Common myeloid progenitor, CD34-positive (primary cell): Measurements from ENCODE around the gene DDX18.

Source experiments
- CTCF ChIA-PET: fragments of 350-600 bp; sonication (Branson Sonifier 250); formaldehyde crosslinking; loops from one replicate; lab custom pipeline; 2021; ENCODE audit warnings: antibody characterized with exemption; lab: Charles Lee
- POLR2A ChIA-PET: fragments of 350-600 bp; sonication (Branson Sonifier 250); formaldehyde crosslinking; loops from one replicate; lab custom pipeline; 2021; ENCODE audit warnings: antibody characterized with exemption; lab: Charles Lee
- DNase-seq, 3 donors: peaks; one replicate each; pipeline versions ENCODE4 v3.0.0 to v3.0.0-alpha.2; 2013
- H3K27ac ChIP-seq, 2 experiments: 1 replicate in 1 of 2; 2 replicates in 1 of 2; pipeline ENCODE4 v1.7.0; 2013; ENCODE audit warnings: inconsistent platforms in 2 of 2, low read length in 2 of 2, mild to moderate bottlenecking in 2 of 2, low read depth in 1 of 2, moderate library complexity in 1 of 2; ENCODE audit not compliant: severe bottlenecking in 2 of 2, insufficient read depth in 1 of 2, poor library complexity in 1 of 2
- H3K27me3 ChIP-seq, 5 experiments: replicated peaks in 2 of 5; 1 replicate in 3 of 5; 2 replicates in 2 of 5; pipeline versions ENCODE4 v1.6.1 to v1.7.0; 2013; ENCODE audit warnings: low read length in 4 of 5, mild to moderate bottlenecking in 2 of 5, moderate library complexity in 2 of 5, inconsistent platforms in 1 of 5; ENCODE audit not compliant: insufficient read depth in 5 of 5, control insufficient read depth in 4 of 5
- H3K36me3 ChIP-seq, 4 experiments: 1 replicate in 2 of 4; 2 replicates in 2 of 4; pipeline versions ENCODE4 v1.6.1 to v1.7.0; 2013; ENCODE audit warnings: low read length in 3 of 4, control low read depth in 1 of 4, mild to moderate bottlenecking in 1 of 4; ENCODE audit not compliant: control insufficient read depth in 4 of 4, insufficient read depth in 4 of 4
- H3K4me1 ChIP-seq, 4 experiments: 1 replicate in 3 of 4; 2 replicates in 1 of 4; pipeline versions ENCODE4 v1.6.1 to v1.7.1; 2013; ENCODE audit warnings: low read length in 3 of 4, mild to moderate bottlenecking in 3 of 4, control low read depth in 1 of 4, inconsistent platforms in 1 of 4, moderate library complexity in 1 of 4; ENCODE audit not compliant: control insufficient read depth in 4 of 4, insufficient read depth in 4 of 4; ENCODE audit errors: control extremely low read depth in 1 of 4
- H3K4me3 ChIP-seq, 7 experiments: 1 replicate in 4 of 7; 2 replicates in 3 of 7; pipeline versions ENCODE4 v1.5.1 to v1.7.0; 2013; ENCODE audit warnings: mild to moderate bottlenecking in 7 of 7, low read length in 6 of 7, moderate library complexity in 6 of 7, inconsistent platforms in 2 of 7, low read depth in 2 of 7, control low read depth in 1 of 7; ENCODE audit not compliant: insufficient read depth in 4 of 7, control insufficient read depth in 1 of 7; ENCODE audit errors: extremely low read depth in 1 of 7
- H3K9me3 ChIP-seq, 5 experiments: 1 replicate in 4 of 5; 2 replicates in 1 of 5; pipeline versions ENCODE4 v1.6.1 to v1.7.1; 2013; ENCODE audit warnings: low read length in 4 of 5, mild to moderate bottlenecking in 2 of 5, inconsistent platforms in 1 of 5, low read depth in 1 of 5, moderate library complexity in 1 of 5; ENCODE audit not compliant: control insufficient read depth in 4 of 5, insufficient read depth in 2 of 5; ENCODE audit errors: control extremely low read depth in 1 of 5
- WGBS: methylation state at CpG from one replicate; pipeline ENCODE4 v1.1.5; 2013; ENCODE audit not compliant: insufficient coverage; 5-methylcytosine and 5-hydroxymethylcytosine counted together

DDX18 gene

GRCh38 chr2:117832905-117833613, 18.6 kb downstream of the DDX18 start:
- Histone ChIP-seq H3K27ac (no peak overlapping the region), H3K4me1 (peaks cover 0 to 9% (median 7%) of the 10 kb centered on the region in 4 experiments), H3K27me3 (peaks cover 0 to 9% (median 2%) of the 10 kb centered on the region in 5 experiments), H3K36me3 (peaks cover 7 to 44% (median 28%) of the 10 kb centered on the region in 4 experiments), H3K9me3 (no peaks in the 10 kb centered on the region), H3K4me3 (no peak overlapping the region)
- WGBS: 98% methylated on average over 9 of the region's 9 CpGs
- ChIA-PET POLR2A (no interaction called here), CTCF (interaction anchor here (1.4 to 4.0 kb wide), 4 partner anchors 12 to 171 kb away, joined by 3 to 32 read pairs (median 11); partner anchors contain the start of gene DDX18)
- peak in 2 of 3 donors; percentile 40 to 43 for DNase-seq

- POLR2A ChIA-PET: no interaction called here
- Histone ChIP-seq H3K4me3 (no peak overlapping the region), H3K36me3 (peaks cover 2 to 35% (median 21%) of the 10 kb centered on the region in 4 experiments), H3K9me3 (no peaks in the 10 kb centered on the region), H3K27ac (no peak overlapping the region), H3K27me3 (peaks cover 0 to 9% (median 2%) of the 10 kb centered on the region in 5 experiments), H3K4me1 (peaks cover 0 to 9% (median 7%) of the 10 kb centered on the region in 4 experiments)
- CTCF ChIA-PET: interaction anchor here (1.0 to 4.0 kb wide), 7 partner anchors 9 to 174 kb away, joined by 3 to 32 read pairs (median 3); partner anchors contain the start of gene DDX18
- DNase-seq: no peak
- 80% methylated on average over 1 of the region's 3 CpGs for WGBS
Measured at GRCh38 chr2:117833911-117834310, 19.4 kb downstream of the DDX18 start.

GRCh38 chr2:117834992-117835391, 20.5 kb downstream of the DDX18 start:
- no peak for DNase-seq
- POLR2A ChIA-PET: no interaction called here
- no peak overlapping the region for H3K27ac ChIP-seq
- peaks cover 0 to 25% (median 14%) of the 10 kb centered on the region in 4 experiments for H3K36me3 ChIP-seq
- no peaks in the 10 kb centered on the region for H3K9me3 ChIP-seq
- CTCF ChIA-PET: interaction anchor here (1.2 to 4.0 kb wide), 5 partner anchors 8 to 169 kb away, joined by 3 to 32 read pairs (median 10); partner anchors contain the start of gene DDX18
- peaks cover 0 to 9% (median 7%) of the 10 kb centered on the region in 4 experiments for H3K4me1 ChIP-seq
- H3K27me3 ChIP-seq: peaks cover 0 to 9% (median 2%) of the 10 kb centered on the region in 5 experiments
- no peak overlapping the region for H3K4me3 ChIP-seq
- WGBS: 100% methylated on average over 2 of the region's 3 CpGs

GRCh38 chr2:117835990-117836760, 21.7 kb downstream of the DDX18 start:
- H3K4me1 ChIP-seq: peaks cover 0 to 9% (median 7%) of the 10 kb centered on the region in 4 experiments
- H3K27me3 ChIP-seq: peaks cover 0 to 9% (median 4%) of the 10 kb centered on the region in 5 experiments
- peak overlapping the region in 6 of 7 experiments; percentile 15 to 77 (median 60) for H3K4me3 ChIP-seq
- DNase-seq: peak; percentile 73 to 78 (median 76)
- POLR2A ChIA-PET: no interaction called here
- WGBS: 4% methylated on average over 49 of the region's 53 CpGs
- CTCF ChIA-PET: interaction anchor here (1.5 to 4.0 kb wide), 5 partner anchors 10 to 168 kb away, joined by 4 to 32 read pairs (median 10); partner anchors contain the start of gene DDX18
- H3K27ac ChIP-seq: no peak overlapping the region
- H3K36me3 ChIP-seq: peaks cover 0 to 16% (median 9%) of the 10 kb centered on the region in 4 experiments
- no peaks in the 10 kb centered on the region for H3K9me3 ChIP-seq

GRCh38 chr2:117845304-117845703, 30.8 kb downstream of the DDX18 start:
- H3K27me3 ChIP-seq: peaks cover 0 to 27% (median 17%) of the 10 kb centered on the region in 5 experiments
- H3K4me1 ChIP-seq: no peaks in the 10 kb centered on the region
- H3K27ac ChIP-seq: no peak overlapping the region
- ChIA-PET CTCF (no interaction called here), POLR2A (no interaction called here)
- H3K4me3 ChIP-seq: no peak overlapping the region
- 100% methylated on average over 1 of the region's 2 CpGs for WGBS
- peaks cover 0 to 7% (median 6%) of the 10 kb centered on the region in 5 experiments for H3K9me3 ChIP-seq
- DNase-seq: no peak
- no peaks in the 10 kb centered on the region for H3K36me3 ChIP-seq

GRCh38 chr2:117850015-117850414, 35.5 kb downstream of the DDX18 start:
- Histone ChIP-seq H3K4me3 (no peak overlapping the region), H3K27me3 (peaks cover 0 to 37% (median 22%) of the 10 kb centered on the region in 5 experiments), H3K36me3 (no peaks in the 10 kb centered on the region), H3K9me3 (peaks cover 0 to 7% (median 6%) of the 10 kb centered on the region in 5 experiments), H3K27ac (no peak overlapping the region), H3K4me1 (peaks cover 0 to 4% (median 0%) of the 10 kb centered on the region in 4 experiments)
- DNase-seq: no peak
- 28% methylated on average over 2 of the region's 7 CpGs for whole genome bisulfite sequencing
- POLR2A ChIA-PET: no interaction called here
- CTCF ChIA-PET: no interaction called here
